Panc1 (cell line): ENCODE results near the gene OR51V1. TPM values are rescaled to one million over a fixed set of nuclear protein-coding genes. Genes with fewer than 3 reads are reported as not detected.
"Not testable (repeated sequence)": the region's sequence is repeated elsewhere in the genome, so short reads cannot be mapped to it uniquely, and the experiment has no call there.

Source experiments
- ATAC-seq: fragments of 200-7000 bp; cut with Tn5 transposase; 2 replicates; pipeline ENCODE4 v1.9.1; 2020; ENCODE audit warnings: mild to moderate bottlenecking, moderate library complexity
- BruUV-seq: library from RNA; stranded (reverse); fragments of 400-500 nt; replicated peaks from 2 replicates; lab custom pipeline; 2021; lab: Mats Ljungman, UMichigan
- CTCF ChIA-PET: fragments of 300-600 bp; sonication (Branson Sonifier 250); formaldehyde crosslinking; loops from one replicate; lab custom pipeline; 2022; ENCODE audit warnings: antibody characterized with exemption; lab: Charles Lee
- POLR2A ChIA-PET: fragments of 300-600 bp; sonication (Branson Sonifier 250); formaldehyde crosslinking; loops from one replicate; lab custom pipeline; 2022; ENCODE audit warnings: antibody characterized with exemption; lab: Charles Lee
- DNase-seq: peaks from one replicate; pipeline ENCODE4 v3.0.0-alpha.2; 2010; ENCODE audit warnings: low read depth, low spot score
- H3K27ac ChIP-seq: 2 replicates; pipeline ENCODE4 v1.5.1; 2011; ENCODE audit warnings: mild to moderate bottlenecking, low read length, inconsistent platforms
- H3K27me3 ChIP-seq: fragments of 200-500 bp; sonication (Bioruptor generic); 2 replicates; pipeline ENCODE4 v1.6.0; 2014; ENCODE audit warnings: low read length, inconsistent platforms; ENCODE audit not compliant: control insufficient read depth, insufficient read depth
- H3K36me3 ChIP-seq: fragments of 200-500 bp; sonication (Bioruptor generic); 2 replicates; pipeline ENCODE4 v1.5.1; 2014; ENCODE audit warnings: inconsistent platforms, mild to moderate bottlenecking, low read length, moderate library complexity; ENCODE audit not compliant: control insufficient read depth, insufficient read depth
- H3K4me1 ChIP-seq: 2 replicates; pipeline ENCODE4 v1.5.1; 2011; ENCODE audit warnings: inconsistent platforms, mild to moderate bottlenecking, low read length, moderate library complexity; ENCODE audit not compliant: control insufficient read depth, insufficient read depth
- H3K4me3 ChIP-seq, 2 experiments: 2 replicates each; pipeline ENCODE4 v1.5.1; 2011 to 2012; ENCODE audit warnings: low read depth in 2 of 2, low read length in 2 of 2, mild to moderate bottlenecking in 2 of 2, inconsistent platforms in 1 of 2, moderate library complexity in 1 of 2
- H3K9me3 ChIP-seq: fragments of 200-500 bp; sonication (Bioruptor generic); 2 replicates; pipeline ENCODE4 v1.5.1; 2014; ENCODE audit warnings: low read depth, mild to moderate bottlenecking, inconsistent platforms, low read length, moderate library complexity; ENCODE audit not compliant: control insufficient read depth, insufficient read depth
- POLR2AphosphoS5 ChIP-seq: IDR thresholded peaks from 2 replicates; pipeline ENCODE4 v1.6.1; 2012; ENCODE audit warnings: mild to moderate bottlenecking, low read depth, low read length, moderate library complexity
- REST ChIP-seq, 2 experiments: IDR thresholded peaks; 2 replicates each; pipeline ENCODE4 v1.6.1; 2011 to 2012; ENCODE audit warnings: low read depth in 2 of 2, control low read depth in 1 of 2, low read length in 1 of 2, mild to moderate bottlenecking in 1 of 2, moderate library complexity in 1 of 2; ENCODE audit not compliant: insufficient read depth in 1 of 2
- SIN3A ChIP-seq: IDR thresholded peaks from 2 replicates; pipeline ENCODE4 v1.6.1; 2012; ENCODE audit warnings: low read depth, mild to moderate bottlenecking, low read length, moderate library complexity, borderline replicate concordance; ENCODE audit not compliant: insufficient read depth
- TCF7L2 ChIP-seq: IDR thresholded peaks from 2 replicates; pipeline ENCODE4 v1.6.1; 2011; ENCODE audit warnings: mild to moderate bottlenecking, low read depth, low read length, inconsistent platforms
- in situ Hi-C: cut with HindIII; loops from 2 replicates; pipeline ENCODE4 v1.10.0; 2016; ENCODE audit warnings: low sequenced_read_pairs, low pct_unique_long_range_greater_than_20kb
- intact Hi-C: fragments of 100-400 bp; cut with micrococcal nuclease; formaldehyde crosslinking; loops from one replicate; pipeline ENCODE4 v1.10.0; 2022; ENCODE audit not compliant: unreplicated experiment
- total RNA-seq: library from RNA; stranded (reverse); gene quantifications from one replicate; pipeline ENCODE4 v1.2.1, GENCODE V29; 2021; ENCODE audit not compliant: unreplicated experiment
- TF ChIP-seq, protein P1 (sequence below): fragments of 450-650 bp; IDR thresholded peaks from 2 replicates; pipeline ENCODE4 v1.5.1; 2017; ENCODE audit warnings: mild to moderate bottlenecking

Gene OR51V1
- total RNA-seq, 1 experiment from 2014 or later = not detected

GRCh38 chr11:5161045-5161444, 39.4 kb downstream of the OR51V1 start:
- ATAC-seq, intact Hi-C loops, POLR2A ChIA-PET, H3K27ac ChIP-seq, BruUV-seq, H3K4me1 ChIP-seq, H3K4me3 ChIP-seq, DNase-seq, CTCF ChIA-PET, in situ Hi-C loops, H3K36me3 ChIP-seq, H3K9me3 ChIP-seq, H3K27me3 ChIP-seq: not testable (repeated sequence)

GRCh38 chr11:5160217-5160616, 40.3 kb downstream of the OR51V1 start:
- POLR2A ChIA-PET = not testable (repeated sequence)

GRCh38 chr11:5159806-5160205, 40.7 kb downstream of the OR51V1 start:
- Histone ChIP-seq H3K36me3 (no peaks in the 10 kb centered on the region), H3K9me3 (no peaks in the 10 kb centered on the region), H3K4me1 (no peaks in the 10 kb centered on the region), H3K27ac (no peak overlapping the region), H3K4me3 (no peak overlapping the region), H3K27me3 (no peaks in the 10 kb centered on the region)
- no peak for TF ChIP-seq TCF7L2
- TF ChIP-seq REST (IDR thresholded peaks at IDR 0.05; ENCODE audit: insufficient read depth in 1 of 2, low read depth in 2 of 2, low read length in 1 of 2) = no peak
- in situ Hi-C loops (no loop called here), intact Hi-C loops (no loop called here)
- no TSS peak for BruUV-seq
- CTCF ChIA-PET = no interaction called here
- ATAC-seq = no peak
- POLR2A ChIA-PET = no interaction called here
- no peak for DNase-seq

More at GRCh38 chr11:5160217-5160616, 40.3 kb downstream of the OR51V1 start:
- ATAC-seq, H3K4me3 ChIP-seq, CTCF ChIA-PET, H3K27ac ChIP-seq, H3K27me3 ChIP-seq, intact Hi-C loops, DNase-seq, BruUV-seq, H3K9me3 ChIP-seq, H3K4me1 ChIP-seq, in situ Hi-C loops, H3K36me3 ChIP-seq: not testable (repeated sequence)

- no peaks in the 10 kb centered on the region for H3K36me3 ChIP-seq
- no peak for ATAC-seq
- no TSS peak for BruUV-seq
- DNase-seq = no peak
- intact Hi-C loops (no loop called here), in situ Hi-C loops (no loop called here)
- no peak for TF ChIP-seq SIN3A
- TF ChIP-seq, protein P1, sequence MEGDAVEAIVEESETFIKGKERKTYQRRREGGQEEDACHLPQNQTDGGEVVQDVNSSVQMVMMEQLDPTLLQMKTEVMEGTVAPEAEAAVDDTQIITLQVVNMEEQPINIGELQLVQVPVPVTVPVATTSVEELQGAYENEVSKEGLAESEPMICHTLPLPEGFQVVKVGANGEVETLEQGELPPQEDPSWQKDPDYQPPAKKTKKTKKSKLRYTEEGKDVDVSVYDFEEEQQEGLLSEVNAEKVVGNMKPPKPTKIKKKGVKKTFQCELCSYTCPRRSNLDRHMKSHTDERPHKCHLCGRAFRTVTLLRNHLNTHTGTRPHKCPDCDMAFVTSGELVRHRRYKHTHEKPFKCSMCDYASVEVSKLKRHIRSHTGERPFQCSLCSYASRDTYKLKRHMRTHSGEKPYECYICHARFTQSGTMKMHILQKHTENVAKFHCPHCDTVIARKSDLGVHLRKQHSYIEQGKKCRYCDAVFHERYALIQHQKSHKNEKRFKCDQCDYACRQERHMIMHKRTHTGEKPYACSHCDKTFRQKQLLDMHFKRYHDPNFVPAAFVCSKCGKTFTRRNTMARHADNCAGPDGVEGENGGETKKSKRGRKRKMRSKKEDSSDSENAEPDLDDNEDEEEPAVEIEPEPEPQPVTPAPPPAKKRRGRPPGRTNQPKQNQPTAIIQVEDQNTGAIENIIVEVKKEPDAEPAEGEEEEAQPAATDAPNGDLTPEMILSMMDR = no peak
- no peak for TF ChIP-seq REST (IDR thresholded peaks at IDR 0.05; ENCODE audit: insufficient read depth in 1 of 2, low read depth in 2 of 2, low read length in 1 of 2)
- TF ChIP-seq POLR2AphosphoS5 = no peak
- no peak for TF ChIP-seq TCF7L2
- H3K4me1 ChIP-seq = no peaks in the 10 kb centered on the region
- H3K27ac ChIP-seq = no peak within 1 kb of the TSS
- H3K9me3 ChIP-seq = no peaks in the 10 kb centered on the region
- CTCF ChIA-PET = no interaction called here
- H3K27me3 ChIP-seq = no peaks in the 10 kb centered on the region
- H3K4me3 ChIP-seq = no peak within 1 kb of the TSS
- POLR2A ChIA-PET = no interaction called here
These were observed 45.8 kb downstream of the OR51V1 start, which contains the start of gene OR52A1 for GRCh38 chr11:5154657-5155056. Gene OR52A1, minus strand, starts transcription at chr11:5154757. Its CDS starts 2,388 bp downstream, at chr11:5152369.
